IMR-90 (cell line): ENCODE measurements around the gene IRAK2. TPM values are rescaled to one million over a fixed set of nuclear protein-coding genes. Genes with fewer than 3 reads are reported as not detected.

Experiments used
- microRNA-seq, 2 experiments: library from miRNA; stranded (forward) in 1 of 2; unstranded in 1 of 2; fragments of 10-50 nt in 1 of 2; fragments of <30 nt in 1 of 2; gene quantifications in 1 of 2; microRNA quantifications in 1 of 2; one replicate each; pipeline versions ENCODE3 to v1.1.0; 2013 to 2020; ENCODE audit not compliant: insufficient read depth in 1 of 2, insufficient read length in 1 of 2, unreplicated experiment in 1 of 2
- polyA plus RNA-seq, 3 experiments: library from polyadenylated mRNA; depleted of rRNA; stranded (reverse); fragments of >200 nt; gene quantifications; 2 replicates each; pipeline ENCODE4 v1.2.3, GENCODE V29; 2012; ENCODE audit warnings: low replicate concordance in 1 of 3
- small RNA-seq, 5 experiments: library from RNA; depleted of rRNA; stranded (forward); fragments of <200 nt; gene quantifications; one replicate each; pipeline ENCODE3, GENCODE V24; 2012
- total RNA-seq: library from RNA; depleted of rRNA; stranded (reverse); fragments of >200 nt; gene quantifications from 2 replicates; pipeline ENCODE4 v1.2.3, GENCODE V29; 2012; rRNA removed

Gene IRAK2
- total and polyA plus RNA-seq, 2 of the 4 experiments (the other 2 are of a cell fraction) = 6.9 to 8.1 TPM

Small RNAs within 50 kb of the gene (microRNA-seq; reads per million reads assigned to microRNA genes)
- gene RF02126 (ENCODE audit: insufficient read depth, insufficient read length) = not detected

Small RNAs within 50 kb of the gene (small RNA-seq; reads per million reads assigned to genes)
- gene RF02126 = 0 reads per million in 5 experiments

Other genes starting within 250 kb of the IRAK2 start
- gene IL17RC, start 247.8 kb upstream of the IRAK2 start, total RNA-seq = 18.9 and 20.8 TPM in 2 replicates
- 28.3 and 29.9 TPM in 2 replicates for gene IL17RC, start 247.8 kb upstream of the IRAK2 start, polyA plus RNA-seq (2012; rRNA removed)
- gene CRELD1, start 231.1 kb upstream of the IRAK2 start, total RNA-seq = 8.6 and 9.4 TPM in 2 replicates
- gene CRELD1, start 231.1 kb upstream of the IRAK2 start, polyA plus RNA-seq (2012; rRNA removed) = 25.2 and 25.7 TPM in 2 replicates
- gene PRRT3, start 212.5 kb upstream of the IRAK2 start, total RNA-seq = 0.72 and 1.4 TPM in 2 replicates
- gene PRRT3, start 212.5 kb upstream of the IRAK2 start, polyA plus RNA-seq (2012; rRNA removed) = 4.1 and 4.2 TPM in 2 replicates
- gene EMC3, start 178.1 kb upstream of the IRAK2 start, total RNA-seq = 78.9 and 152 TPM in 2 replicates
- gene EMC3, start 178.1 kb upstream of the IRAK2 start, polyA plus RNA-seq (2012; rRNA removed) = 83.3 and 96.7 TPM in 2 replicates
- 18.9 and 19.7 TPM in 2 replicates for gene FANCD2, start 138.5 kb upstream of the IRAK2 start, total RNA-seq
- gene FANCD2, start 138.5 kb upstream of the IRAK2 start, polyA plus RNA-seq (2012; rRNA removed) = 7.2 and 8.9 TPM in 2 replicates
- not detected in 2 replicates for gene FANCD2OS, start 56.7 kb upstream of the IRAK2 start, total RNA-seq
- gene FANCD2OS, start 56.7 kb upstream of the IRAK2 start, polyA plus RNA-seq (2012; rRNA removed) = not detected in 2 replicates
- 81.4 and 123 TPM in 2 replicates for gene BRK1, start 49.2 kb upstream of the IRAK2 start, total RNA-seq
- gene BRK1, start 49.2 kb upstream of the IRAK2 start, polyA plus RNA-seq (2012; rRNA removed) = 195 and 235 TPM in 2 replicates
- 11.8 and 19.2 TPM in 2 replicates for gene VHL, start 23.1 kb upstream of the IRAK2 start, total RNA-seq
- 8.9 and 11.7 TPM in 2 replicates for gene VHL, start 23.1 kb upstream of the IRAK2 start, polyA plus RNA-seq (2012; rRNA removed)
- gene TATDN2, start 83.5 kb downstream of the IRAK2 start, total RNA-seq = 7.8 and 9.0 TPM in 2 replicates
- 15.0 and 18.8 TPM in 2 replicates for gene TATDN2, start 83.5 kb downstream of the IRAK2 start, polyA plus RNA-seq (2012; rRNA removed)
- not detected in 2 replicates for gene GHRL, start 128.0 kb downstream of the IRAK2 start, total RNA-seq
- 0.27 TPM in 1 of 2 replicates, not detected in the other for gene GHRL, start 128.0 kb downstream of the IRAK2 start, polyA plus RNA-seq (2012; rRNA removed)
- gene SEC13, start 156.2 kb downstream of the IRAK2 start, total RNA-seq = 443 and 475 TPM in 2 replicates
- 364 and 377 TPM in 2 replicates for gene SEC13, start 156.2 kb downstream of the IRAK2 start, polyA plus RNA-seq (2012; rRNA removed)